Endometrial microvascular endothelial cells (primary cell): ENCODE data around the gene DLGAP4. TPM values are rescaled to one million over a fixed set of nuclear protein-coding genes. Genes with fewer than 3 reads are reported as not detected.
"Not testable (repeated sequence)": the region's sequence is repeated elsewhere in the genome, so short reads cannot be mapped to it uniquely, and the experiment has no call there.

Experiments
- in situ Hi-C: cut with HindIII; loops from 2 replicates; pipeline ENCODE4 v1.10.0; 2017; ENCODE audit warnings: low sequenced_read_pairs, low pct_unique_long_range_greater_than_20kb; ENCODE audit errors: inconsistent ontology term
- total RNA-seq: library from RNA; depleted of rRNA; stranded (reverse); fragments of >200 nt; gene quantifications from one replicate; pipeline ENCODE4 v1.2.3, GENCODE V29; 2015; ENCODE audit errors: inconsistent ontology term

The DLGAP4 gene
- total RNA-seq, 1 donor from 2014 or later = 26.4 TPM

GRCh38 chr20:36549942-36550789 lies 244.0 kb downstream of the DLGAP4 start:
- in situ Hi-C loops = no loop called here

DNA sequence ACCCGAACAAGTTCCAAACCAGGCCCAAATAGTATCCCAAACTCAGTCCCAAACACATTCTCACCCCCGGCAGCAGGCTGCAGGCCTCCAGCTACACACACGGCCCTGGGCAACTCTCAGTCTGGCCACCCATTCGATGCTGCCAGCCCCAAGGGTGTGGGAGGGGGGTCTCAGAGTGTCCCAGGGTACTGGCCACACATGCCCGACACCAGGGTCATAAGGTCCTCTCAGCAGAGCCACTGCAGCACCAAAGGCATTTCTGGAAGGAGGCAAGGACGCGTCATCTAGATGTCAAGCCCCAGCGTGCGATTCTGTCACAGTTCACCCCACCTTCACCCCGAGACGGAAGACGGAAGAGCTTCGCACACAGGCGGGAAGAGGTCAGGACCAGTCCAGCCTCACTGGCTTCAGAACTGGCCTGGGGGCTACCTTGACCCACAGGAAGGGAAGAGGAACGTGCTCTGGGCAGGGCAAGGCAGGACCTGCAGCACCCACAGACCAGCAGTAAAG lies 244.7 kb downstream of the DLGAP4 start:
- in situ Hi-C loops = no loop called here

- in situ Hi-C loops = no loop called here
Measured at GRCh38 chr20:36555248-36555647, 249.1 kb downstream of the DLGAP4 start.

DNA sequence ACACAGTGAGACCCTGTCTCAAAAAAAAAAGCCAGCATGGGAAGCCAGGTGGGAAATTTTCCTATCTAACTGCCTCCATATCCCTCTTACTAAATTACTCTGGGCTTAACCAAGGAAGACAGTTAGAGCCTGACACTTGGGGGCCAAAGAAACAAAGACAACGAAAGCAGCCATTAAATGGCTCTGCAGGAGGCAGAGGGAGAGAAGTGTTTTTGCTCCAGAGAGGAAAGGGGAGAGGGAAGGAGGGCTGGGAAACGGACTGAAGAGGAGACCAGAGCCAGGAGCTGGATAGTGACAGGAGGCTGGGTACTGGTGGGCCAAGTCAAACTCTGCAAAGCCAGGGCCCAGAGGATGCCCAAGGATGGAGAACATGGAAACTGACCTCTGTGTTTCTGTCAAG lies 256.6 kb downstream of the DLGAP4 start:
- in situ Hi-C loops = no loop called here

DNA sequence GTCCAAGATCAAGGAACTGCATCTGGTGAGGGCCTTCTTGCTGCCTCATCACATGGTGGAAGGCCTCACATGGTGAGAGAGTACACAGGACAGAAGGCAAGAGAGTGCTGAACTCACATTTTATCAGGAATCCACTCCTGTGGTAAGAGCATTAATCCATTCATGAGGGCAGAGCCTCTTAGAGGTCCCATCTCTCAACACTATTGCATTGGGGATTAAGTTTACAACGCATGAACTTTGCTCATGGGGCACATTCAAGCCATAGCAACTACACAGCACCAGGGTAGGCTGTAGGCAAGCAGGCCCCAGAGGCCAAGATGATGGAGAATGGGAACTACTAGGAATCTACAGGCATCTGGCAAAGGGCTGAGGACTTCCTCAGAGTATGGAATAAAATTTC lies 257.2 kb downstream of the DLGAP4 start:
- in situ Hi-C loops = no loop called here

DNA sequence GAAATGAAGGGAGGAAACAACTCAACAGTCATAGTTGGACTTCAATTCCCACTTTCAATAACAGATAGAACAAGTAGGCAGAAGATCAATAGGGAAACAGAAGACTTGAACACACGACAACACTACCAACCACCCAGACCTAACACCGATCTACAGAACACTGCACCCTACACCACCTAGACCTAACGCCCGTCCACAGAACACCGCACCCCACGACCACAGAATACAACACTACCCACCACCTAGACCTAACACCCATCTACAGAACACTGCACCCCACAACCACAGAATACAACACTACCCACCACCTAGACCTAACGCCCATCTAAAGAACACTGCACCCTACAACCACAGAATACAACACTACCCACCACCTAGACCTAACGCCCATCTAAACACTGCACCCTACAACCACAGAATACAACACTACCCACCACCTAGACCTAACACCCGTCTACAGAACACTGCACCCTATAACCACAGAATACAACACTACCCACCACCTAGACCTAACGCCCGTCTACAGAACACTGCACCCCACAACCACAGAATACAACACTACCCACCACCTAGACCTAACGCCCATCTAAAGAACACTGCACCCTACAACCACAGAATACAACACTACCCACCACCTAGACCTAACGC lies 258.1 kb downstream of the DLGAP4 start:
- in situ Hi-C loops = not testable (repeated sequence)

GRCh38 chr20:36564726-36565121 lies 258.6 kb downstream of the DLGAP4 start:
- in situ Hi-C loops = not testable (repeated sequence)

DNA sequence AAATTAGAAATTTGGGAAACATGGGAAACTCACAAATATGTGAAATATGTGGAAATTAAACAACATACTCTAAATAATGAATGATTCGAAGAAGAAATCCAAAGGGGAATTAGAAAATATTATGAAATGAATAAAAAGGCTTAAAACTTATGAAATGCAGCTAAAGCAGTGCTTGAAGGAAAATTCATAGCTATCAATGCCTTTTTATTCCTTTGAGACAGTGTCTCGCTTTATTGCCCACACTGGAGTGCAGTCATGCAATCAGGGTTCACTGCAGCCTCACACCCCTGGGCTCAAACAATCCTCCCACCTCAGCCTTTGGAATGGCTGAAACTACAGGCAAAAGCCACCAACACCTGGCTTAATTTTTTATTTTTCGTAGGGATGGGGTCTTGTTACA lies 259.4 kb downstream of the DLGAP4 start:
- in situ Hi-C loops = no loop called here

DNA sequence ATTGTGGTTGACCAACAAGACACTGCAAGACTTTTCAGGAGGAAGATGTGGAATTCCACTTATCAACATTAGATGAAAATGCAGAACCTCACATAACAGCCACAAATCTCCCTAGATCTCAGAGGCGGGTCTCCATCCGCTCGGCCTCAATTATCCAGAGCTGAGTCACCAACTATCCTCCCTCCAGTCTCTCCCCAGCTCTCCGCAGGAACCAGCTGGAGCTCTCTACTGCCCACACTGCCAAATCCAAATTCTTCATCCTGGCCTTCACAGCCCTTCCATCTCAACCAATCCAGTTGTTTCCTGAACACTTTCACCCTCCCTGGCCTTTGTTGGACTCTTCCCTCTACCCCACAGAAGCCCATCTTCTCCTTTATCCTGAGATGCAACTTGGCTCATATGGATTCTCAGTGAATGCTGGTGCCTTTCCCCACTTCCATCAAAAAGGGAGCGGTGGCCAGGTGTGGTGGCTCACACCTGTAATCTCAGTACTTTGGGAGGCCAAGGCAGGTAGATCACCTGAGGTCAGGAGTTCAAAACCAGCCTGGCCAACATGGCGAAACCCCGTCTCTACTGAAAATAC lies 263.8 kb downstream of the DLGAP4 start:
- in situ Hi-C loops = no loop called here

DNA sequence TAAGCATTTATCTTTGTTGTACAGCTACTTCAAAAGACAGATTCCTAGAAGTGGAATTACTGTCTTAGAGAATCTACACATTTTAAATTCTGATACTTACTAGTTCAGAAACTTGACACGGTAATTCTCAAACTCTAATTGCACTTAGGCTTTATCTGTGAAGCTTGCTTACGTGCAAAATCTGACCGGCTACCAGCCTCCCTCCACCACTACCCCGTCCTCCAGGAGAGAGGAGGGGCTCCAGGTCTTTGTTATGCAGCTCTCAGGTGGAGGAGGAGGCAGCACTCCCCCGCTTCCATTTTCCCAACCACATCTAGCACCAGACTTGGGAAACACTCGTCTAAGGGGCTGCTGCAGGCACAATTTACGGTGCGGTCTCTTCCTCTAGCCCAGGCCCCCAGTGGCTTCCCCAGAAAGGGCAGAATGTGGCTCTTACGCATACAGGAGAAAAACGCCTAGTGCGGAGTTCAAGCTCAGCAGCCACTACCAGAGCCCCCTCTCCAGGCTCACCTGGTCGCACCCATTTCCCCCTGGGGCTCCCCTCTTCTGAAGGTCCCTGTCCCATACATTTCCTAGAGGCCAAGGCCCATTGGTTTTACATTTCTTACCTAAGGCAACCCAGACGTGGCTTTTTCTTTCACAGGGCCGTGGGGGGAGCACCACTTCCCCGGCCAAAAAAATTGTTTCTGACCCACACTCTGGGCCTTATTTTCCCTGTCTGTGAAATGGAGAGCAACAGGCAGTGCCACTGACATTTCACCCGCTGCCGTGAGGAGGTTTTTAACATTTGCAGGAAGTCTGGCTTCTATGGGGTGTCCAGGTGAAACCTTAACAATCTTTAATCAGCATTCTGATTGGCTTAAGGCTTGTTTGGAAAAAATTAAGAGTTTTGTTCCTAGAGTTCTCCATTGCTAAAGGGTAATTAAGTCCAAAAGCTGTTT lies 265.7 kb downstream of the DLGAP4 start:
- in situ Hi-C loops = no loop called here

DNA sequence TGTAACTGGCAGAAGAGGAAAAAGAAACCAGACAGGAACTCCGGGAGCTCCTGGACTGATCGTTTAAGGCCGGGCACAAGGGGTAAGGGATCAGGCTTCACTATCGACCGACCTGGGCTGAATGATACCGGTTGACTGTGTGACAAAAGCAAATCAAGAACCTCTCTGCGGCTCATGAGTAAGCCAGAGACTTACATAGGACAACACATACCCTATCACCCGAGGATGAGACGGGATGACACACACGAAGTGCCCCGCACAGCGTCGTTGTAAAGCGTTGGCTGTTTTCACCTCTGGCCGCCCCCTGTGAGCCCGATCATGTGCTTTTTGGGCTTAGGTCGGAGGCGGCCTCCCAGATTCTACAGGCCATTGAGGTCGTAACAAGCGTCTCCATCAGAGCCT lies 266.6 kb downstream of the DLGAP4 start:
- in situ Hi-C loops = no loop called here

DNA sequence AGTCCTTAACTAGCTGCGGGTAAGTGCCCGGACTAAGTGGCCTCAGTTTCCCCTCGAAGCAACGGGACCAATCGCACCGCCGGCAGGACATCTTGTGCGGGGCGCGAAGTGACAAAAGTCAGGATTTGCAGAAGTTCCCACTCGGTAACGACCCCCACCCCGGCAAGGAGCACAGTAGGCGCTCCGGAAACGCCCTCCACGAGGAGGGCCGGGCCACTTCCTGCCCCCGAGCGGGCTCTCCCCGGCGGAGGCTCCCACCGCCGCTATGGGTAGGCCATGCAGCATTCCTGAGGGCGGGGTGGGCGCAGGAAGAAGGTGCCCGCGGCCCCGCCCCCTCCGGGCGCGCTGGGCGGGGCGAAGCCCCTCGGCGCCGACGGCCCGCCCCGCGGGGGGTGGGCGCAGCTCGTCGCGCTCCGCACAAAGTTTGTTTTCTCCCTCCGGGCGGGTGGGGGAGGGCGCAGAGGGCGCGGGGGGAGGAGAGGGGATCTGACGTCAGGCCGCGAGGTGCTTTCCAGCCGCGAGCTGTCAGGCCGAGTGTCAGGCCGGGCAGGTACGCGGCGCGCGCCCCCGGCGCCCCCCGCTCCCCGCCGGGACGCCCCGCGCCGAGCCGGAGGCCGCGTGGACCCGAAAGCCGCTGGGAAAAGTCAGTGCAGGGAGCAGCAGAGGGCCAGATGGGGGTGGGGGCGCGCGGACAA lies 267.1 kb downstream of the DLGAP4 start, which contains the start of gene TGIF2:
TSS of gene TGIF2 (plus strand) at position 495 of the 695 bp plus-strand sequence. CDS start 5,178 bp downstream, outside the sequence.
- in situ Hi-C loops = no loop called here

DNA sequence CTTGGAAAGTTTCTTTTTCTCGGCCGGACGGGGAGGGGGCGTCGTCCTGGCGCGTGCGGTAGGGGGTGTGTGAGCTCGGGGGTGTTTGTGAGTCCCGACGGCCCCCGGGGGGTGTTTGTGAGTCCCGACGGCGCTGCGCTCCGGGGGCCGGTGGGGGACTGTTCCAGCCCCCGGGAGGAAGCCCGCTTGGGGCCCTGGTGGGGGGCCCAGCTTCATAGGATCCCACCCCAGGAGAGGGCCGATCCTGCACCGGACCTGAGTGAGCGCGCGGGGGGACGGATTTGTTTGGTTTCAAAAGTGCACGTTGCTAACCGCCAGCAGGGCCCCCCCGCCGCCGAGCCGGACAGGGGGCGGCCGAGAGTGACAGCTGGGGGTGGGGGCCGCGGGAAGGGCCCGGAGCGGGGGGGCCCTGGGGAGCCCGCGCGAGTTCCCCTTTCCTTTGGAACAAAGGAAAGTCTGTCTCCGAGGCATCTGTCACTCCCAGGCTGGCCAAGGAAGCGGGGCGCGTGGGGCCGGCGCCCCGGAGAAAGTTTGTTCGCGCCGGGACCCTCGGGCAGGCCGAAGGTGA lies 267.7 kb downstream of the DLGAP4 start:
- in situ Hi-C loops = no loop called here

GRCh38 chr20:36574366-36575135 lies 268.4 kb downstream of the DLGAP4 start:
- in situ Hi-C loops = no loop called here

DNA sequence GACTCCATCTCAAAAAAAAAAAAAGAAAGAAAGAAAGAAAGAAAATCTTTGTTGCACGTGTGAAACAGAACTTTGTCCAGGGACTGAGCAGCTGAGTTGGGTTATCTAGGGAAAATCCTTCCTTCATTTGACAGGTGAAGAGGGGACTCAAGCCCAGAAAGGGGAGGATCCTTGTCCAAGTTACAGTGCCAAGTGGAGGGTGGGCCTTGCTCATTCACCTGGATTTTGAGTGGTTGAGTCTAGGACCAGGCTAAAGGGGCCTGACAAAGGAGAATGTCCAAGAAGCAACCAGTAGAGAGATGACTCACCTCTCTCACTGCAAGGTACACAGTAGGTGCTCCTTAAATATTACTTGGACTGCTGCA lies 269.9 kb downstream of the DLGAP4 start:
- in situ Hi-C loops = no loop called here
